HG03521 (cell line): ENCODE measurements around the gene PARD3.
"Not testable (repeated sequence)": the region's sequence is repeated elsewhere in the genome, so short reads cannot be mapped to it uniquely, and the experiment has no call there.

Experiments used
- ATAC-seq: cut with Tn5 transposase; IDR thresholded peaks from one replicate; pipeline ENCODE4 v1.9.1; 2021; ENCODE audit warnings: mild to moderate bottlenecking, moderate library complexity; ENCODE audit not compliant: unreplicated experiment

The PARD3 gene

DNA sequence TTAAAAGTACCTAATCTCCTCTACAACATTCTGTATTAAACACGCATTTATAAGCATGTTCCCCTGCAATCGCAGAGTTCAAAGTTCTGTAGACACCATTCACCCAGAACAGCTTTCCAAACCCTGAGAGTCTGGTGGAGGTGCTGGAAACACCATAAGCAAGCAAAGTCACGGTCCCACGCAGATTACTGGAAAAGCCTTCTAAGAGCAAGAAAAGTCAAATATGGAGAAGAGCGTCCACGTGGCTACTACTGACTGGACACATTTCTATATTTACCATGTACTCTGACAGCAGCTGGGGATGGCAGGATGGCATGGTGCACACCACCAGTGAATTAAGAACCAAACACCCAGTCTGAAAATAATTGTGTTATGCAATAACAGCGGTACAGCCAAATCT lies 97.7 kb downstream of the PARD3 start:
- no peak for ATAC-seq

- no peak for ATAC-seq
Measured at GRCh38 chr10:34716958-34717357, 98.1 kb downstream of the PARD3 start.

DNA sequence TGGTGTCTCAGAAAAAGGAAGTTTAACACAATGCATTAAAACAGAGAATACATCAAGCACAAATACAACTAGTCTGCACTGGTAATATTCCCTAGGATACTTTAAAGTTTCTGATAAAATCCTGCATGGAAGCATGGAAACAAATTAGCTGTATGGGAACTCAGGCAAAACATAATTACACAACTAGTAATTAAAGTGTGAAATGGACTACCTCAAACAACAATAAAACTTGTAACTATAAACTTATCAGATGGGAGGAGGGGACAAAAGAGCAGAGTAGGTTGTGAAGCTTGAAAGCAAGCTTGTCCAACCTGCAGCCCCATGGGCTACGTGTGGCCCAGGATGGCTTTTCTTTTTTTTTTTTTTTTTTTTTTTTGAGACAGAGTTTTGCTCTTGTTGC lies 98.9 kb downstream of the PARD3 start:
- no peak for ATAC-seq

DNA sequence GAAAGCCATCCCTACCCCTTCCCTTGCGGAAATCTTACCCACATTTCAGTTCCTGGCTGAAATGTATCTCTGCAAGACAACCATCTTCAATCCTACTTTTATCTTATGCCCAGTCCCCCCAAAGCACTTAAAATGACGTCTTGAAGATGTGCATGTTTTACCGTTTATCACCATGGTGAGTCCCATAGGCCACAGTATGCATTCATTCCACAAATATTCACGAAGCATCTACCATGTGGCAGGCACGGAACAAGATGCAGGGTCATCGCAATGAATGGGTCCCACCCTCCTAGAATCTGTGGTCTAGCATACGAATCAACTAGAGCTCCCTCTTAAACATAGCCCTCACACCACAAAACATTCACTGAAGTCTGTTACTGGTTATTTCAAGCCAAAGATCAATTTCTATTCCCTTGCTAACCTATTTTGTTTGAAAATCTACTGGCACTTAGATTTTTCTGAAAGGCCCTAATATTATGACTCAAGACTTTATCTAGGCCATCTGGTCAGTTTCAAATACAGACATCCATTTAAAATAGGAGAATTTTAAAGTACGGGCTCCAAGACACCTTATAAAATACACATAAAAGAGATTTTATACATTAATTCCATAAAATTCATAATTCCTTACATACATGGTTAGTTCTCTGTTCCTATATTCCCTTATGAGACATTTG lies 99.4 kb downstream of the PARD3 start:
- ATAC-seq, result no peak

GRCh38 chr10:34713875-34714274 lies 101.2 kb downstream of the PARD3 start:
- no peak for ATAC-seq

- no peak for ATAC-seq
Measured at GRCh38 chr10:34711500-34711899, 103.6 kb downstream of the PARD3 start.

DNA sequence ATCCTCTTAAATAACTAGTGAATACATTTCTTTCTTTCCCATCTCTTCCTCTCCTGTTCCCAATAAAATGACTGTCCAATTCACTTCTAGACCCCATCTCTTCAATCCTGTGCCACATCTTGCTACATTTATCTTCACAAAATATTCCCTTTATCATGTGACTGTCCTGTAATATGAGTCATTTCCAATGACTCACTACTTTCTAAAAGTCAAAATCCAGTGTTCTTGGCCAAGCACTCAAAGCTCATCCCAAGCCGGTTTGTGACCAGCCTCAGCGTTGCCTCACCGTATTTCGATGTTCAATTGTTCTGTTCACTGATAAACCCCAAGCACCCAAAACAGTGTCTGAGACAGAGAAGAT lies 104.7 kb downstream of the PARD3 start:
- ATAC-seq, result no peak

DNA sequence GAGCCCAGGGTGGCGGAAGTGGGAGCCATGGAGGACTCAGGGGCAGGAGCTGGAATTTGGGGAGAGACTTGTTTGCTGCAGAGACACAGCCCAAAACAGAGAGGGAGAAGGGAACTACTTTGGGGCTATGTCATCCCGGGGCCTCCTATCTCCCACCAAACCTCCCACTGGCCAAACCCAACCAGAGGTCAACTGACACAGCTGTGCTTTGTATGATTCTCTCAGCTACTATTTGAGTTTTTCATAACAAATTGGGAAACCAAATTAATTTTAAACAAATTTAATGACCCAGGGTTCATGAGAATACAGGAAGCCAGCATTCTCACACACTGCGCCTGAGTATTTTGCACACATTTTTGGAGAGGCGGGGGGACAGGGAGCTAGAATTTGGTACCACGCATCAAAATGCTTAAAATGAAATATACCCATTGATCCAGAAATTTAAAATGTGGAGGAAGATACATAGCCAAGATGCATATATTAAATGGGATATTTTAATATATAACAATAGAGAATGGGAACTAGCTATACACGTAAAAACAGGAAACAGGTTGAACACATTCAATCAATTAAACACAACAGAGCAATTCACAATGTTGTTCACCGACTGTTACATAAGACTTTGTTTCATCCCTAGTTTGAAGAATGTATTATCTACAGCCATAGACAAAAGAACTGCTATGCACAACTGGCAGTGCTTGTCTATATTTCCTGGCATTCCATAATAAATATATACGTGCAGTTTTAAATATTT lies 105.3 kb downstream of the PARD3 start:
- ATAC-seq, result no peak

GRCh38 chr10:34707656-34708055 lies 107.4 kb downstream of the PARD3 start:
- no peak for ATAC-seq

DNA sequence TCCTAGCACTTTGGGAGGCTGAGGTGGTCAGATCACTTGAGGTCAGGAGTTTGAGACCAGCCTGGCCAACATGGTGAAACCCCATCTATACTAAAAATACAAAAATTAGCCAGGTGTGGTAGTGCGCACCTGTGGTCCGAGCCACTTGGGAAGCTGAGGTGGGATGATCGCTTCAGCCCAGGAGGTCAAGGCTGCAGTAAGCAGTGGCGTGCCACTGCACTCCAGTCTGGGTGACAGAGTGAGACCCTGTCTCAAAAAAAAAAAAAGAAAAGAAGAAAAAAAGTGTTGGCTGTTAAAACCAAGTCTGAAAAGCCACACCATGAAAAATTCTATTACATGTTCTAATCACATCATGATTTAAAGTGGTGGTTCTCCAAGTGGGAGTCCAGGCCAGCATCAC lies 108.1 kb downstream of the PARD3 start:
- ATAC-seq, result not testable (repeated sequence)

DNA sequence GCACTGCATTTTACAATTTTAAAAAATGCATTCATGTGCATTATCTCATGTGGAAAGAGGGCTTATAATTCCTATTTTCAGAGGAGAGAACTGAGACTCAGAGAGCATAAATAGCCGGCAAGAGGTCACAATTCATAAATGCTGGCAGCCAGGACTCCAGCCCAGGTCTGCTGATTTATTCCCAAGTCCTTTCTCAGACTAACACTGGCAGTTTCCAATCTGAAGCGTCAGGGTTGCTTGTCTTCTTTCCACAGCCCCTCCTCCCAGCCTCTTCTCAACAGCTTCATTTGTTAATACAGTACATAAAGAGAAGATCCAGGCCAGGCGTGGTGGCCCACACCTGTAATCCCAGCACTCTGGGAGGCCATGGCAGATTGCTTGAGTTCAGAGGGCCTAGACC lies 108.9 kb downstream of the PARD3 start:
- no peak for ATAC-seq

DNA sequence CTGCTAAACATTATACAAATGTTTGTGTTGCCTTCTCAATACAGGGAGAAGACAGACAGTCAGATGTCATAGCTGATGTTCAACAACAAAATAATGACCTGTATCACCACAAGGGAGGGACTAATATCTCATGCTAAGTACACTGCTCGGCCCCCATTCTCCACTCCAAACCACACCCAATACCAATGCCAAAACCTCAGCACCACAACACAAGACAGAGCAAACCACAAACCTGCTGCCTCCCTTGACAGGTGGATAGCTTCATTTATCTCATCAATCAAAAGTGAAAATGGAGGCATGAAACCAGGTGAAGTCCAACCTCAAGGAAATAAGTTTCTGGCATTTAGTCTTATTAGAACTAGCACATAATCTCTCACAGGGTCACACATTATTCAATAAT lies 109.5 kb downstream of the PARD3 start:
- ATAC-seq, result no peak

DNA sequence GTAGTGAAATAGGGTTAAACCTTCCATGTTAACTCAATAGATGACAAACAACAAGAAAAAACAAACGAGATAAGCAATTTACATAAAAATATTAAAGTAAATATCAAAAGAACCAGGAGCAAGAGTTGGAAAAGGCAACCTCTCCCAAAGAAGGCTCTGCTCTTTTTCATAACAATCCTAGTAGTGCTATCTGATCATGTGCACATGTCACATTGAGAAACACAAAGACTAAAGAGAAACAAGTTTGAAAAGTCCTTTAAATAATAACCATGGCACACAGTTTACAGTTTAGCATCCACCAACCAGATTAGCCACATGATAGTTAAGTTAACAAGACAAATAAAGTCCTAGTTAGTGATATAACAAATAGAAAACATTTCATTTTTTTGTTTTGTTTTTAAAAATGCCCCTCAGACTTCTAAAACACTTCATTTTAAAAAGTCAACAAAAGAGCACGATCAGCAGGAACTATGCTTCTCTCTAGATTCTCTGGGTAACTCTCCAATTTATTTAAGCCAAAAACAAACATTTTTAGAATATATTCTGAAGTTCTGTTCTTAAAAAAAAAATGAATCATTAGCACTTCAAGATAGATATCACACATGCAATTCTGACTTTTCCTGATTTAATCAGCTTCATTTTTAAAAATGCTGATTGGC lies 110.4 kb downstream of the PARD3 start:
- no peak for ATAC-seq

GRCh38 chr10:34702982-34703381 lies 112.1 kb downstream of the PARD3 start:
- ATAC-seq, result no peak

DNA sequence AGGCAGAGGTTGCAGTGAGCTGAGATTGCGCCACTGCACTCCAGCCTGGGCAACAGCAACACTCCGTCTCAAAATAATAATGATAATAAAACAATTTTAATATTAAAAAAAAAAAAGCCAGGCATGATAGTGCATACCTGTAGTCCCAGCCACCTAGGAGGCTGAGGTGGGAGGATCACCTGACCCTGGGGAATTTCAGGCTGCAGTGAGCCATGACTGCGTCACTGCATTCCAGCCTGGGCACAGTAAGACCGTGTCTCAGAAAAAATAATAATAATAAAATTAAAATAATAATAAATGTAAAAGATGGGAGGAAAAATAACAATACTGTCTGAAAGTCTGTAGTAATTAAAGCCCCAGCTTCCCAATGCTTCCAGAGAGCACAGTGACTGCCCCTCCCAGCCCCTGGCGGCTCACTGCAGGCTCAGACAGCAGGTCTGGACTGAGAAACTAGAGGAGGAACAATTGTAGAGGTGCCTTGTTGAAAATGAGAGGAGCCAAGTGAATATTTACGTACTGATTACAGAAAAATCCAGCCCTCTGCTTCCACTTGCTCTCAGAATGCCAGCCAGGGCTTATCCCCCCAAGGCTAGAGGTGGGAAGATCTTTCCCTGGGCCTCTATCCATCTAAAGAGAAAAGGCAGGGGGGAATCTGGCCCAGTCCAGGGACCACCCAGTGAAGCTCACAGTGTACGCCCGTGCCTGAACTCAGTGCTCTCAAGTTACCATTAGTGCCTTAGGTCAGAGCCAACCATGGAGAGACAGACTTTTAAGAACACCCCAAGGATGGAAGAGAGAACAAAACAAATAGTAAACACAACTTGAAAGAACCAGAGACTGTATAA lies 112.8 kb downstream of the PARD3 start:
- no peak for ATAC-seq

- ATAC-seq, result no peak
Measured at GRCh38 chr10:34701194-34701593, 113.9 kb downstream of the PARD3 start.

DNA sequence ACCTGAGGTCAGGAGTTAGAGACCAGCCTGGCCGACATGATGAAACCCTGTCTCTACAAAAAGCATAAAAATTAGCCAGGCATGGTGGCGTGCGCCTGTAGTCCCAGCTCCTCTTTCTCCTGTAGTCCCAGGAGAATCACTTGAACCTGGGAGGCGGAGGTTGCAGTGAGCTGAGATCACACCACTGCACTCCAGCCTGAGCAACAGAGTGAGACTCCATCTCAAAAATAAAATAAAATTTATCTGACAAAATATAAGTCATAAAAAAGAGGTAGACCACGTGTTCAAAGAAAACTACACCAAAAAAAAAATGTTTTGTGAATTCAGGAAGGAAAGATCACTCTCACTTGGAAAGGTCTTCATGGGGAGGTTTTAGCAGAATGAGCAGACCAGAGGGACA lies 114.3 kb downstream of the PARD3 start:
- ATAC-seq, result not testable (repeated sequence)

DNA sequence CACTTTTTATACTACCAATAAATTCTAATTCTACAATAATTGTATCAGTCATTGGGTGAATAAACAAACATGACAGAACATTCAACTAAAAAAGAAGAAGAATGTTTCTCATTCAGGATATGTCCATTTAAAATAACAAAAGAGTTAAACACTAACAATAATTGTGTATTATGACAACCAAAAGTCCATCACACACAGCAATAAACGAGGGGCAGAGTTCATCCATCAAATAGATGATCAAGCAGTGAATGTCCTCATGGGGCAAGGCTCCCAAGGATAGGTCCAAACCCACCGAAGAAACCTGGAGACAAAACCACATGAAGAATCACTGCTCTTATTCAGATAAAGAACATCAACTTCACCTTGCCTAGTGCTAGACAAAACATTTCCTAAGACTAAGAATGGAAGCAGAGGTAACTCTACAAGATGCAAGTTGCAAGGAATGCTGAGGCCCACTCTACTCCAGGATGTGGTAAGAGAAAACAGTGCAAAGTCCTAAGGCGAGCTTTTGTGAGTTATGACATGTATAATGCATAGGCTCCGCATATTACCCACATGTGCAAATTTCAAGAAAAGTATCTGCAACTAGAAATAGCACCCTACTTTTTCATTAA lies 115.1 kb downstream of the PARD3 start:
- no peak for ATAC-seq

DNA sequence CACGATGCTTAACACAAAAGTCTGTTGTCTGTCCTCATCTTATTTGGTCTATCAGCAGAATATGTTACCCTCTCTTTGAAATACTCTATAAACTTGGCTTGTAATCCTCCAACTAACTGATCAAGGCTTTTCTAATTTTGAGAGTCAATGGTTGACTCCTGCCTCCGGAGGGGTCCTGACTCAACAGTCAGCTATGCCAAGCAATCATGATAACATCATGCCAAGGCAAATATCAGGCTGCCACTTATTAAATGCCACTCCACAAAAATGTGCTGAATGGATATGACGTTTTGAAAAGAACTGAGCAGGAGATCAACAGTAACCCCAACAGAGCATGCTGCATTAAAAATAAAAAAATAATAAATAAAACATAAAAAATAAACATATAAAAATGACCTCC lies 116.1 kb downstream of the PARD3 start:
- no peak for ATAC-seq

GRCh38 chr10:34698248-34698831 lies 116.8 kb downstream of the PARD3 start:
- ATAC-seq, result no peak
